ENCODE data around the gene METTL3. TPM values are rescaled to one million over a fixed set of nuclear protein-coding genes. Genes with fewer than 3 reads are reported as not detected.

Gene METTL3
- total and polyA plus RNA-seq, 2 experiments from 2014 or later: 39.0 to 44.1 TPM

GRCh38 chr14:21476925-21477681 lies 34.0 kb downstream of the METTL3 start, which contains the start of the genes RAB2B and TOX4:
Gene RAB2B (minus strand): TSS chr14:21476959. CDS start chr14:21476872, 87 bp downstream.
Gene TOX4 (plus strand): TSS chr14:21477195. CDS start chr14:21477279, 84 bp downstream.
- peak; percentile 98 for DNase-seq (ENCODE audit: low spot score)
- H2AFZ ChIP-seq: peak within 1 kb of the TSS; percentile 57
- peaks cover 60% of the 10 kb centered on the region for H3K79me2 ChIP-seq
- TF ChIP-seq EZH2 (IDR thresholded peaks at IDR 0.05; ENCODE audit: borderline replicate concordance) (no peak), CTCF (IDR thresholded peaks at IDR 0.05; ENCODE audit: poor library complexity) (peak; percentile 99)
- peak within 1 kb of the TSS; percentile 88 for H3K27ac ChIP-seq
- peaks cover 4% of the 10 kb centered on the region for H4K20me1 ChIP-seq (ENCODE audit: insufficient read depth, poor library complexity, severe bottlenecking)
- under 1% methylated on average over 49 of the region's 49 CpGs for WGBS (ENCODE audit: low lambda C conversion rate, missing lambda C conversion rate)
- H3K4me2 ChIP-seq: peak within 1 kb of the TSS; percentile 78
- H3K4me3 ChIP-seq: peak within 1 kb of the TSS; percentile 91
- no peaks in the 10 kb centered on the region for H3K9me3 ChIP-seq (ENCODE audit: low read depth)
- H3K36me3 ChIP-seq (replicated peaks; ENCODE audit: insufficient read depth, low read depth): peaks cover 2% of the 10 kb centered on the region
- H3K4me1 ChIP-seq (ENCODE audit: insufficient read depth): peaks cover 5% of the 10 kb centered on the region
- H3K9me2 ChIP-seq (replicated peaks; ENCODE audit: insufficient read depth): no peaks in the 10 kb centered on the region
- H3K27me3 ChIP-seq: no peaks in the 10 kb centered on the region

GRCh38 chr14:21476523-21476924 lies 34.6 kb downstream of the METTL3 start:
- peak; percentile 93 for DNase-seq (ENCODE audit: low spot score)
- Histone ChIP-seq H3K36me3 (replicated peaks; ENCODE audit: insufficient read depth, low read depth) (peaks cover 2% of the 10 kb centered on the region), H3K4me1 (ENCODE audit: insufficient read depth) (peaks cover 5% of the 10 kb centered on the region), H4K20me1 (ENCODE audit: insufficient read depth, poor library complexity, severe bottlenecking) (peaks cover 2% of the 10 kb centered on the region), H3K27ac (peak overlapping the region; percentile 88), H3K9me3 (ENCODE audit: low read depth) (no peaks in the 10 kb centered on the region), H3K79me2 (peaks cover 55% of the 10 kb centered on the region), H3K4me3 (peak overlapping the region; percentile 59), H2AFZ (peak overlapping the region; percentile 57), H3K27me3 (no peaks in the 10 kb centered on the region), H3K4me2 (peak overlapping the region; percentile 75), H3K9me2 (replicated peaks; ENCODE audit: insufficient read depth) (no peaks in the 10 kb centered on the region)
- TF ChIP-seq EZH2 (IDR thresholded peaks at IDR 0.05; ENCODE audit: borderline replicate concordance) (no peak), CTCF (IDR thresholded peaks at IDR 0.05; ENCODE audit: poor library complexity) (no peak), EZH2phosphoT487 (IDR thresholded peaks at IDR 0.05; ENCODE audit: low read depth, severe bottlenecking, unreplicated experiment) (no peak)
- under 1% methylated on average over 26 of the region's 27 CpGs for WGBS (ENCODE audit: low lambda C conversion rate, missing lambda C conversion rate)

GRCh38 chr14:21475767-21476522 lies 35.2 kb downstream of the METTL3 start:
- Histone ChIP-seq H3K36me3 (replicated peaks; ENCODE audit: insufficient read depth, low read depth) (no peaks in the 10 kb centered on the region), H3K9me2 (replicated peaks; ENCODE audit: insufficient read depth) (no peaks in the 10 kb centered on the region), H4K20me1 (ENCODE audit: insufficient read depth, poor library complexity, severe bottlenecking) (no peaks in the 10 kb centered on the region), H3K4me1 (ENCODE audit: insufficient read depth) (peaks cover 5% of the 10 kb centered on the region), H3K79me2 (peaks cover 49% of the 10 kb centered on the region), H2AFZ (peak overlapping the region; percentile 57), H3K4me3 (peak overlapping the region; percentile 59), H3K9me3 (ENCODE audit: low read depth) (no peaks in the 10 kb centered on the region), H3K27me3 (no peaks in the 10 kb centered on the region), H3K27ac (peak overlapping the region; percentile 88), H3K4me2 (peak overlapping the region; percentile 75)
- no peak for DNase-seq (ENCODE audit: low spot score)
- TF ChIP-seq EZH2 (IDR thresholded peaks at IDR 0.05; ENCODE audit: borderline replicate concordance) (no peak), EZH2phosphoT487 (IDR thresholded peaks at IDR 0.05; ENCODE audit: low read depth, severe bottlenecking, unreplicated experiment) (no peak), CTCF (IDR thresholded peaks at IDR 0.05; ENCODE audit: poor library complexity) (no peak)
- 32% methylated on average over 10 of the region's 10 CpGs for WGBS (ENCODE audit: low lambda C conversion rate, missing lambda C conversion rate)
